TTC549 (cell line): Measurements from ENCODE around the gene PDIK1L.

Experiments
- FAIRE-seq: peaks from 2 replicates; lab custom pipeline; 2012; peaks lifted over from hg19 to GRCh38; lab: Jason Lieb, UNC

Gene PDIK1L

GRCh38 chr1:26111530-26112406 is at the start of gene PDIK1L:
PDIK1L (plus strand) TSS chr1:26111824; CDS start chr1:26114309, 2,485 bp downstream.
- FAIRE-seq: no peak

DNA sequence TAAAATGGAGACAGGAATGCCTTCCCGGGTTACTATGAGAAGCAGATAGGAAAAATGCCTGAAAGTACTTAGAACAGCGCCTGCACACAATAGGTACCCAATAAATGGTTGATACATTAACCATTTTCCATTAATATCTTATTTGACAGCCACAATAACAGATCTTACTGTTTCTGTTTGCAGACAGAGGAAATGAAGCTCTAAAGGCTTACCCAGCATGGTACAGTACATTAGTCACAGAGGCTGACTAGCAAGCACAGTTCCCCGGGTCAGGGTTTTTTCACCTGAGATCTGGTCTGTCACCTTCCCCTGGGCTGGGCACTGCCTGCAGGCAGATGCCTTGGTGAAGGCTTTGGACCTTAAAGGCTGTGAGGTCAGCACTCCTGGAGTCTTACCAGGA is 47.1 kb upstream of the PDIK1L start:
- no peak for FAIRE-seq

- no peak for FAIRE-seq
These were observed 45.5 kb upstream of the PDIK1L start for GRCh38 chr1:26066160-26066559.

DNA sequence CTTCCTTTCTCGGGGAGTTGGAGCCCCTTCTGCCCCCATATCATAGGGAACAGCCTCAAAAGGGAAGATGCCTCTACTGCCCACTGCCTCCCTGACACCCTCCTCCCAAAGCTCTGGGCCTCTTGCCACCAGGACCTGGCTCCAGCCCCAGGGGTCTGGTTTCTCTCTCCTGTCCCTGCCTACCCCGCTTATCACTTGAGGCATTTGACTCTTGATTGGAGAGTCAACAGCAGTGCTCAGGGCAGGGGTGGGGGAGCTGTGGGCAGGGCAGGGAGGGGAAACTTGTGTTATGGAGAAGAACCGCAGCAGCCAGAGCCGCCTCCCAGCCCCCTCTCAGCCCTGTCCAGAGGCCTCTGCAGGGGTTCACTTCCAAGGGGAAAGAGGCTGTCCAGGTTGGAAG is 44.8 kb upstream of the PDIK1L start:
- no peak for FAIRE-seq

- FAIRE-seq: no peak
These were observed 44.2 kb upstream of the PDIK1L start, which contains the start of gene TRIM63 for GRCh38 chr1:26067432-26067911. TRIM63 (minus strand) TSS chr1:26067630; CDS start chr1:26067494, 136 bp downstream.

- FAIRE-seq: no peak
These were observed 41.7 kb upstream of the PDIK1L start for GRCh38 chr1:26069941-26070295.

GRCh38 chr1:26070296-26070962 is 41.2 kb upstream of the PDIK1L start:
- no peak for FAIRE-seq

- no peak for FAIRE-seq
These were observed 40.7 kb upstream of the PDIK1L start for GRCh38 chr1:26070963-26071342.

DNA sequence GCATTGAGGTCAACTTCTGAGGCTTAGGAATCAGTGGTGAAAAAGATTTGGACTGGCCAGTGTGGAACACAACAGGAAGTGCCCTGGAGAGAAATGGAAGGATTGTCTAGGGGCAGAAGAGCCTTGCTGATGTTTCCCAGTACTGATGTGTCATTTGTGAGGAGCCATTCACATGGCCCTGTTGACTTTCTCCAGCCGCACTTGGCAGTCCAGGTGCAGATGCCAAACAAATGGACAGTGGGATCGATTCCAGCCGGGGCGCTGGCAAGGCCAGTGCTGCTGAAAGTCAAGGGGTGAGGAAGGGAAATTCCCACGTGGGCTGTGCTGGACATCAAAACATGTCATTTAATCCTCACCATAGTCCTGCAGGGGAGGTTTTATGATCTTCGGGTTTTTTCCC is 39.3 kb upstream of the PDIK1L start:
- FAIRE-seq: no peak

DNA sequence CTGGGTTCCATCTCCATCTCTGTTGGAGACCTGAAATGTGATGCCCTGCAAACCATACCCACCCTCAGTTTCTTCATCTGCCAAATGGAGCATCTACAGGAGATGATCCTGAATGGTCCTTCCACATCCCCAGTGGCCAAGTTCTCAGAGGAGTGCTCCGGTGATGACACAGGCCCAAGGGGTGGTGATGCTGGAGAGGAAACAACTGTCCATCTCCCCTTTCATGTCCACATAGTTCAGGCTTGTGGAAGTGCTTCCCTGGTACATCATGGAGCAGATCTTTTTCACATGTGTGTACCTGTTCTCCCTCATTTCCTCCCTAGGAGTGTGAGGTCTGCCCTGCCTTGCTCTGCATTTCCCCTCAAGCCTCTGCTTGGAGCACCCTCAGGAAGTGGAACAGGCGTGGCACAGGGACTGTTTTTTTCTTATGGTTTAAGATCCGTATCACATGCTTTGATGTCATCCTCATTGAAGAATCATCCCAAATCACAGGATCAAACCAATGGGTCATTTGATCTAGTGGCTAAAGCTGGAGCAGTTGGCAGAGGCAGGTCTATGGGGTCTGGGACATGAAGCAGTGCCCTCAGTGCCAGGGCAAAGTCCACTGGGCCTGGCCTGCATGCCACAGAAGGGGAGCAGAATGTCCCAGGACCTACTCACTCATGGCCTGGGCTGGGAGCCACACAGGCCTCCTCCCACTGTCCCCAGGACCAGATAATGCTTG is 36.0 kb upstream of the PDIK1L start:
- FAIRE-seq: no peak

- no peak for FAIRE-seq
These were observed 34.1 kb upstream of the PDIK1L start for GRCh38 chr1:26077524-26077923.

DNA sequence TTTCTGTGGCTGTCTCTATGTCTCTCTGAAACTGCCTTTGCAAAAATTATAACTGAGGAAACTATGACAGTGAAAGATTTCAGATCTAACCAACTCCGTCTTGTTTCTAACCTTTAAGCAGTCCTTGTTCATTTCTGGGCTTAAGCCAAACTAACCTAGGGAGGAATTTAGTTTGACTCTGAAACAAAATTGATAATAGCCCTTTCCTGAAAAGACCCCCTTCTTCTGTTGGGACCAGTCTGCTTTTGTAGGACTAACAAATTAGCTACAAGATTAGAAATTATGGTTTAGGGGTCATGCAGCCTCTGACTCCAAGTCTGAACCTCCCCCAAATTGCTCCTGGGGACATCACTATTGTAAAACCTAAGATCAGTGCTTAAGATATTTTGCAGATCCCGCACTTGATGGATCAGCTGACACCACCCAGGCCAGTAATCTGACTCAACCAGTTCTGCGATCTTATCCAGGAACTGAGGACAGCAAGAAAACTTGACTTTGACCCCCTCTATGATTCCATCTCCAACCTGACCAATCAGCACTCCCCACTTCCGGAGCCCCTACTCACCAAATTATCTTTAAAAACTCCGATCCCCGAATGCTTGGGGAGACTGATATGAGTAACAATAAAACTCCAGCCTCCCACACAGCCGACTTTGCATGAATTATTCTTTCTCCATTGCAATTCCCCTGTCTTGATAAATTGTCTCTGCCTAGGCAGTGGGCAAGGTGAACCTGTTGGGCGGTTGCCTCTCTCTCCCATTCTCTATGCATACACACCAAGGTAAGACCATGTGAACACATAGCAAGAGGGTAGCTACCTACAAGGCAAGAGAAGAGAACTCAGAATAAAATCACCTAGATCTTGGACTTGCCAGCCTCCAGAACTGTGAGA is 33.1 kb upstream of the PDIK1L start:
- no peak for FAIRE-seq

DNA sequence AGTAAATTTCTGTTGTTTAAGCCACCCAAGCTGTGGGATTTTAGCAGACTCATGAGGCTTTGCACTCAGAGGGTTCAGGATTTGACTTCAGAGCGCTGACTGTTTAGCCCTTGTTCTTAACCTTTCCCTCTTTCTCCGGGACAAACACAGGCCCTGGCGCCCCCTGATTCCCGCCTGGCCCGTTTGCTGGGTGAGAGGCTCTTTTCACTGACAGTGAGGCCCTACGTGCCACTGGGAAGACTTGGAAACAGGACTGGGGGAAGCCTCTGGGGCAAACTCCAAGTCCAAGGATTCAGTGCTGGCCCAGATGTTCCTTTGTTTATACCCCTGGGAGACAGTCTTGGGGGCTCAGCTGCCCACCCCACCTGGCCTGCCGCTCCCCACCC is 32.5 kb upstream of the PDIK1L start:
- no peak for FAIRE-seq

- no peak for FAIRE-seq
These were observed 31.4 kb upstream of the PDIK1L start for GRCh38 chr1:26079960-26080814.

- no peak for FAIRE-seq
These were observed 30.2 kb upstream of the PDIK1L start for GRCh38 chr1:26081267-26082019.

DNA sequence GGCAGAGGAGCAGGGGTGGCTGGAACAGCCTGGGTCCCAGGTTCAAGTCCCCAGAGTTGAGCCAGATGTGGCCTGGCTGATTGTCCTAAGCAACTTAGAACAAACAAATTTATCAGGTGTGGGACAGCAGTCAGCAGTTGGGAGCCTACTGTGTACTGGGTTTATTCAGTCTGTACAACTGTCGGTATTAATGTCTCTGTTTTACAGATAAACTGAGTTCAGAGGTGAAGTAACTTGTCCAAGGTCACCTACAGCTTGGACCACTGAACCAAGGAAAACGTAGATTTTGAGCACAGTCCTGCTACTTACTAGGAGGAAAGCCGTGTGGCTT is 29.6 kb upstream of the PDIK1L start:
- FAIRE-seq: no peak

- no peak for FAIRE-seq
These were observed 28.4 kb upstream of the PDIK1L start for GRCh38 chr1:26083208-26083607.

- FAIRE-seq: no peak
These were observed 27.5 kb upstream of the PDIK1L start for GRCh38 chr1:26084091-26084561.

- FAIRE-seq: no peak
These were observed 26.8 kb upstream of the PDIK1L start for GRCh38 chr1:26084844-26085243.

- no peak for FAIRE-seq
These were observed 22.5 kb upstream of the PDIK1L start for GRCh38 chr1:26089125-26089524.
